ENCODE results near the gene PACC1. TPM values are rescaled to one million over a fixed set of nuclear protein-coding genes. Genes with fewer than 3 reads are reported as not detected.

PACC1 gene
- total RNA-seq, 2 donors from 2014 or later: 17.3 to 27.4 TPM

DNA sequence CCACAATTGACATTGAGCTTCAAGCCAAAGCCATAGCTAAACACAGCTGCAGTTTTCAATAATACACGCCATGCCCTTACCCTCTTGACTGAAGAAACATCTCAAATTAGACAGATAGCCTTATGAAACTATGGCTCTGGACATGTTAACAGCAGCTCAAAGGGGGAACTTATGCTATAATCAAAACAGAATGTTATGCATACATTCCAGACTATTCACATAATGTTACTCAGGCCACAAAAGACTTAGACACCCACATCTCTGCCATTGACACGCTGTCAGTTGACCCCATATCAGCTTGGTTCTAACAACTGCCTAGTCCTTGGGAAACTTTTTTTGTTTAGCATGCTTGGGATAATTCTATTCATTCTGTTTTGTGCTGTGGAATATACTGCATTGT lies 15.7 kb upstream of the PACC1 start:
- Histone ChIP-seq H3K4me1 (ENCODE audit: control insufficient read depth, insufficient read depth, low read length) (no peaks in the 10 kb centered on the region), H3K9ac (ENCODE audit: extremely low read depth, low read length, poor library complexity, severe bottlenecking) (no peak overlapping the region), H3K27me3 (ENCODE audit: control insufficient read depth, insufficient read depth, low read length, poor library complexity, severe bottlenecking) (no peaks in the 10 kb centered on the region), H3K27ac (ENCODE audit: low read depth, low read length) (no peak overlapping the region), H3K9me3 (ENCODE audit: control insufficient read depth, low read length) (no peaks in the 10 kb centered on the region), H3K36me3 (ENCODE audit: control insufficient read depth, insufficient read depth, low read length) (no peaks in the 10 kb centered on the region), H3K4me3 (ENCODE audit: low read length) (no peak overlapping the region)
- no peak overlapping the region for H3K4me3 Mint-ChIP-seq
- H3K27ac Mint-ChIP-seq: no peak overlapping the region
- peaks cover 11% of the 10 kb centered on the region for H3K4me1 Mint-ChIP-seq
- H3K36me3 Mint-ChIP-seq (ENCODE audit: low read depth): no peaks in the 10 kb centered on the region
- 79 to 94% methylated on average over 2 of the region's 2 CpGs for WGBS, 2 experiments (ENCODE audit: insufficient coverage in 1 of 2, insufficient read length in 1 of 2)
- TF ChIP-seq, protein P1, sequence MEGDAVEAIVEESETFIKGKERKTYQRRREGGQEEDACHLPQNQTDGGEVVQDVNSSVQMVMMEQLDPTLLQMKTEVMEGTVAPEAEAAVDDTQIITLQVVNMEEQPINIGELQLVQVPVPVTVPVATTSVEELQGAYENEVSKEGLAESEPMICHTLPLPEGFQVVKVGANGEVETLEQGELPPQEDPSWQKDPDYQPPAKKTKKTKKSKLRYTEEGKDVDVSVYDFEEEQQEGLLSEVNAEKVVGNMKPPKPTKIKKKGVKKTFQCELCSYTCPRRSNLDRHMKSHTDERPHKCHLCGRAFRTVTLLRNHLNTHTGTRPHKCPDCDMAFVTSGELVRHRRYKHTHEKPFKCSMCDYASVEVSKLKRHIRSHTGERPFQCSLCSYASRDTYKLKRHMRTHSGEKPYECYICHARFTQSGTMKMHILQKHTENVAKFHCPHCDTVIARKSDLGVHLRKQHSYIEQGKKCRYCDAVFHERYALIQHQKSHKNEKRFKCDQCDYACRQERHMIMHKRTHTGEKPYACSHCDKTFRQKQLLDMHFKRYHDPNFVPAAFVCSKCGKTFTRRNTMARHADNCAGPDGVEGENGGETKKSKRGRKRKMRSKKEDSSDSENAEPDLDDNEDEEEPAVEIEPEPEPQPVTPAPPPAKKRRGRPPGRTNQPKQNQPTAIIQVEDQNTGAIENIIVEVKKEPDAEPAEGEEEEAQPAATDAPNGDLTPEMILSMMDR (conservative IDR thresholded peaks at IDR 0.05): no peak
- no peaks in the 10 kb centered on the region for H3K9me3 Mint-ChIP-seq
- no peak for DNase-seq
- peaks cover 7% of the 10 kb centered on the region for H3K27me3 Mint-ChIP-seq (ENCODE audit: insufficient read depth)

DNA sequence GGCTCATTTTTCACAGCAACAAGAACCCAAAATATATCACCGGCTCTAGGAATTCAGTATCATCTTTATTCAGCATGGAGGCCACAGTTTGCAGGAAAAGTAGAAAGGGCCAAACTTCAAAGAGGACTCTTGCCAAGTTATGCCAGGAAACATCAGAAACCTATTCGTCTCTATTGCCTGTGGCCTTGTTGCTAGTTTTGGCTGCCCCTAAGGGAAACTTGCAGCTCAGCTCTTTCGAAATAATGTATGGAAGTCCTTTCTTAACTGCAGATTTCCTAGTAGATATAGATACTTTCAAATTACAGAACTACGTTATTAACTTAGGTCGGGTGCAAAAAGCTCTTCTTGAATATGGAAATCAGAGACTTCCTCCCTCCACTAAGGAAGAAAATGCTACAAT lies 13.8 kb upstream of the PACC1 start:
- peaks cover 7% of the 10 kb centered on the region for H3K27me3 Mint-ChIP-seq (ENCODE audit: insufficient read depth)
- WGBS, 2 experiments (ENCODE audit: insufficient coverage in 1 of 2, insufficient read length in 1 of 2): 93 to 95% methylated on average over 5 of the region's 5 CpGs
- H3K4me3 Mint-ChIP-seq: no peak overlapping the region
- no peaks in the 10 kb centered on the region for H3K9me3 ChIP-seq (ENCODE audit: control insufficient read depth, low read length)
- H3K27ac ChIP-seq (ENCODE audit: low read depth, low read length): no peak overlapping the region
- H3K9ac ChIP-seq (ENCODE audit: extremely low read depth, low read length, poor library complexity, severe bottlenecking): no peak overlapping the region
- no peak for DNase-seq
- H3K9me3 Mint-ChIP-seq: no peaks in the 10 kb centered on the region
- no peaks in the 10 kb centered on the region for H3K36me3 ChIP-seq (ENCODE audit: control insufficient read depth, insufficient read depth, low read length)
- H3K27me3 ChIP-seq (ENCODE audit: control insufficient read depth, insufficient read depth, low read length, poor library complexity, severe bottlenecking): no peaks in the 10 kb centered on the region
- H3K4me1 Mint-ChIP-seq: peaks cover 18% of the 10 kb centered on the region
- no peak overlapping the region for H3K27ac Mint-ChIP-seq
- H3K4me1 ChIP-seq (ENCODE audit: control insufficient read depth, insufficient read depth, low read length): no peaks in the 10 kb centered on the region
- no peaks in the 10 kb centered on the region for H3K36me3 Mint-ChIP-seq (ENCODE audit: low read depth)
- TF ChIP-seq, protein P1 (conservative IDR thresholded peaks at IDR 0.05): no peak
- no peak overlapping the region for H3K4me3 ChIP-seq (ENCODE audit: low read length)

DNA sequence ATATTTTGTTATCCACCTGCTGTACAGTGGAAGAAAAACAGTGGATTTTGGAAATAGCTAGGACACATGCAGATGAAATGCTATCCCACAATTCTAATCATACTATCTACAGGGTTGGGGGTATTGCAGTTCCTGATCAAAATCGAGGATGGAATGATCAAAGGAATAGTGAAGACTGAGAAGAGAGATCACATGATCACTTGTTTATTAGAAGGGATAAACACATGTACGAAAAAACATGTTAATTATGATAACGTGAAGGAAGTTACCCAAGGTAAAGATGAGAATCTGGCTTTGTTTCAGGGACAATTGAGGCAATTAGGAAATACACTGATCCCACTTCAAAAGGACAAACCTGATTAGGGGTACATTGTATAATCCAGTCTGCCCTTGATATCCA lies 9.2 kb upstream of the PACC1 start:
- no peaks in the 10 kb centered on the region for H3K9me3 Mint-ChIP-seq
- H3K27ac ChIP-seq (ENCODE audit: low read depth, low read length): no peak overlapping the region
- WGBS, 2 experiments (ENCODE audit: insufficient coverage in 1 of 2, insufficient read length in 1 of 2): 93 to 95% methylated on average over 3 of the region's 3 CpGs
- no peaks in the 10 kb centered on the region for H3K9me3 ChIP-seq (ENCODE audit: control insufficient read depth, low read length)
- no peaks in the 10 kb centered on the region for H3K27me3 ChIP-seq (ENCODE audit: control insufficient read depth, insufficient read depth, low read length, poor library complexity, severe bottlenecking)
- no peak overlapping the region for H3K4me3 Mint-ChIP-seq
- TF ChIP-seq, protein P1 (conservative IDR thresholded peaks at IDR 0.05): no peak
- H3K9ac ChIP-seq (ENCODE audit: extremely low read depth, low read length, poor library complexity, severe bottlenecking): no peak overlapping the region
- H3K4me1 ChIP-seq (ENCODE audit: control insufficient read depth, insufficient read depth, low read length): no peaks in the 10 kb centered on the region
- no peaks in the 10 kb centered on the region for H3K36me3 Mint-ChIP-seq (ENCODE audit: low read depth)
- peaks cover 8% of the 10 kb centered on the region for H3K4me1 Mint-ChIP-seq
- H3K27ac Mint-ChIP-seq: no peak overlapping the region
- peaks cover 2% of the 10 kb centered on the region for H3K27me3 Mint-ChIP-seq (ENCODE audit: insufficient read depth)
- H3K4me3 ChIP-seq (ENCODE audit: low read length): no peak overlapping the region
- DNase-seq: no peak
- no peaks in the 10 kb centered on the region for H3K36me3 ChIP-seq (ENCODE audit: control insufficient read depth, insufficient read depth, low read length)

Measured in endodermal cell (in vitro differentiated cells).